Stomach (tissue), 4 donors: Measurements from ENCODE around the gene EEF1A2.

Experiments
- EP300 ChIP-seq: sonication (generic); formaldehyde crosslinking; IDR thresholded peaks from one replicate; pipeline ENCODE4 v1.6.1; 2017; ENCODE audit warnings: antibody characterized with exemption
- TF ChIP-seq, protein P1 (sequence below), 7 experiments: fragments of 450-650 bp in 4 of 7; fragments of 200-600 bp in 3 of 7; sonication (generic) in 3 of 7; IDR thresholded peaks; one replicate each; pipeline ENCODE4 v1.5.1; 2016 to 2019; ENCODE audit warnings: antibody characterized with exemption in 7 of 7, control low read depth in 2 of 7, mild to moderate bottlenecking in 1 of 7

DNA sequence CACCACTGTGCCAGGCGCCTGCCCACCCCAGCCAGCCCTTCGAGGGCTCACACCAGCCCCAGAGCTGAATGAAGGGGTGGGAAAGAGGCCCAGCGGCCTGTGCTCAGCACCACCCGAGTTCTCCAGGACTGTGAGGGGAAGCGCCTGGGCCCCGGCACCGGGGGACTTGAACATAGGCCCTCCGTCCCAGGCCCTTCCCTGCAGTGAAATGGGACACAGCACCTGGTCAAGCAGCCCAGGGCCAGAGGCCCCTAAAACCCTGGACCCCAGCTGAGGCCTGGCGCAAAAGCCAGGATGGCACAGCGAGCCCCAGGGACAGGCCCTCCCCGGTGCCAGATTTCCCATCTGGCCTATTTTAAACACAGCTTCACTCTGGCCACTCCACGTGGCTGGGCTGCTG, 30.5 kb downstream of the EEF1A2 start:
- TF ChIP-seq EP300: no peak
- TF ChIP-seq, protein P1, sequence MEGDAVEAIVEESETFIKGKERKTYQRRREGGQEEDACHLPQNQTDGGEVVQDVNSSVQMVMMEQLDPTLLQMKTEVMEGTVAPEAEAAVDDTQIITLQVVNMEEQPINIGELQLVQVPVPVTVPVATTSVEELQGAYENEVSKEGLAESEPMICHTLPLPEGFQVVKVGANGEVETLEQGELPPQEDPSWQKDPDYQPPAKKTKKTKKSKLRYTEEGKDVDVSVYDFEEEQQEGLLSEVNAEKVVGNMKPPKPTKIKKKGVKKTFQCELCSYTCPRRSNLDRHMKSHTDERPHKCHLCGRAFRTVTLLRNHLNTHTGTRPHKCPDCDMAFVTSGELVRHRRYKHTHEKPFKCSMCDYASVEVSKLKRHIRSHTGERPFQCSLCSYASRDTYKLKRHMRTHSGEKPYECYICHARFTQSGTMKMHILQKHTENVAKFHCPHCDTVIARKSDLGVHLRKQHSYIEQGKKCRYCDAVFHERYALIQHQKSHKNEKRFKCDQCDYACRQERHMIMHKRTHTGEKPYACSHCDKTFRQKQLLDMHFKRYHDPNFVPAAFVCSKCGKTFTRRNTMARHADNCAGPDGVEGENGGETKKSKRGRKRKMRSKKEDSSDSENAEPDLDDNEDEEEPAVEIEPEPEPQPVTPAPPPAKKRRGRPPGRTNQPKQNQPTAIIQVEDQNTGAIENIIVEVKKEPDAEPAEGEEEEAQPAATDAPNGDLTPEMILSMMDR (IDR thresholded peaks at IDR 0.05): no peak
